Central memory CD8-positive, alpha-beta T cell (primary cell): Measurements from ENCODE around the gene ATP2A3.

ENCODE experiments used
- ATAC-seq: fragments of 150-1000 bp; cut with Tn5 transposase; replicated peaks from 2 replicates; pipeline ENCODE4 v1.10.0; 2022; ENCODE audit warnings: mild to moderate bottlenecking, moderate FRiP score, moderate number of reproducible peaks; ENCODE audit not compliant: poor library complexity, severe bottlenecking; ENCODE audit errors: extremely low read depth
- DNase-seq, 2 donors: peaks; one replicate each; pipeline ENCODE4 v3.0.0; 2021; ENCODE audit warnings: low spot score in 2 of 2
- H3K27ac Mint-ChIP-seq: one replicate; pipeline ENCODE4 v1.8.0; 2022; ENCODE audit warnings: low read depth, mild to moderate bottlenecking, moderate library complexity, mixed read lengths
- H3K27me3 Mint-ChIP-seq: one replicate; pipeline ENCODE4 v1.8.0; 2022; ENCODE audit warnings: mixed read lengths
- H3K36me3 Mint-ChIP-seq: one replicate; pipeline ENCODE4 v1.8.0; 2022; ENCODE audit warnings: mild to moderate bottlenecking, moderate library complexity, mixed read lengths; ENCODE audit not compliant: insufficient read depth
- H3K4me1 Mint-ChIP-seq: one replicate; pipeline ENCODE4 v1.8.0; 2022; ENCODE audit warnings: mixed read lengths
- H3K4me3 Mint-ChIP-seq: one replicate; pipeline ENCODE4 v1.8.0; 2022; ENCODE audit warnings: mild to moderate bottlenecking, moderate library complexity, mixed read lengths
- H3K9me3 Mint-ChIP-seq: one replicate; pipeline ENCODE4 v1.8.0; 2022; ENCODE audit warnings: mixed read lengths

Gene ATP2A3

DNA sequence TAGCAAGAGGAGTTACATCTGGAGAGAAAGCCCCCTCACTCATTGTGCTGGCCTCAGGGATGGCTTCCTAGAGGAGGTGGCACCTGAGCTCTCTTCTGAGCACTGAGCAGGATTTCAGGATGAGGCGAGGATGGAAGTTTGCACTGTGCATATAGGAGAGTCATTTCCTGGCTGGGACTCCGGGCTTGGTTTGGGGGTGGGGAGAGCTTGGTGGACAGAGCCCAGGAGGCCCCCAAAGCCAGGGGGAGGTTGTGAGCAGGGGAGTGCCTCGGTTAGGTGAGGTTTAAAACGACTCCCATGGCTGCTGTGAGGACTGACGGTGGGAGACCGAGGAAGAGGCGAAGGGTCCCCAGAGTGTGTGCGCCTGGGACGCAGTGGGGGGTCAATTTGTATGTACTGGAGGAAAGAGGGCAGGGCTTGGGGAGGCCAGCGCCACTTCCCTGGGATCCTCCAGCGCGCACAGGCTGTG lies 72.6 kb downstream of the ATP2A3 start:
- Mint-ChIP-seq H3K9me3 (no peaks in the 10 kb centered on the region), H3K27ac (peak overlapping the region; percentile 27), H3K4me1 (peaks cover 40% of the 10 kb centered on the region), H3K36me3 (peaks cover 11% of the 10 kb centered on the region), H3K27me3 (no peaks in the 10 kb centered on the region), H3K4me3 (peak overlapping the region; percentile 81)
- DNase-seq: no peak
- no peak for ATAC-seq

DNA sequence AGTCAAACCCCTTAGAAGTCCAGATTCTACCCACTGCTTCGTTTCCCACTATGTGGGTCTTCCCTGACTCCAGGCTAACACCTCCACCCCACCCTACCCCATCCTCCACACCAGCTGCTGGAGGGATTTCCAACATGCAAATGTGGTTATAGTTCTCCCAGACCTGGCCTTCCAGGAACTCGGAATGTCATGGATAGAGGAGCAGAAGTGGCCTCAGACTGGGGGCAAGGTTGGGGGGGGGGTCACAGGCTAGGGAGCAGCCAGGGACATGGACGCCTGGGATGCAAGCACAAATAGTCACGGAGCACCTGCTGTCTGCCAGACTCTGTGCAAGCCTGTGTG lies 73.4 kb downstream of the ATP2A3 start:
- peaks cover 45% of the 10 kb centered on the region for H3K4me1 Mint-ChIP-seq
- ATAC-seq (no peak), DNase-seq (no peak)
- H3K4me3 Mint-ChIP-seq: peak overlapping the region; percentile 81
- H3K36me3 Mint-ChIP-seq: peaks cover 11% of the 10 kb centered on the region
- H3K27me3 Mint-ChIP-seq: no peaks in the 10 kb centered on the region
- H3K27ac Mint-ChIP-seq: no peak overlapping the region
- no peaks in the 10 kb centered on the region for H3K9me3 Mint-ChIP-seq

DNA sequence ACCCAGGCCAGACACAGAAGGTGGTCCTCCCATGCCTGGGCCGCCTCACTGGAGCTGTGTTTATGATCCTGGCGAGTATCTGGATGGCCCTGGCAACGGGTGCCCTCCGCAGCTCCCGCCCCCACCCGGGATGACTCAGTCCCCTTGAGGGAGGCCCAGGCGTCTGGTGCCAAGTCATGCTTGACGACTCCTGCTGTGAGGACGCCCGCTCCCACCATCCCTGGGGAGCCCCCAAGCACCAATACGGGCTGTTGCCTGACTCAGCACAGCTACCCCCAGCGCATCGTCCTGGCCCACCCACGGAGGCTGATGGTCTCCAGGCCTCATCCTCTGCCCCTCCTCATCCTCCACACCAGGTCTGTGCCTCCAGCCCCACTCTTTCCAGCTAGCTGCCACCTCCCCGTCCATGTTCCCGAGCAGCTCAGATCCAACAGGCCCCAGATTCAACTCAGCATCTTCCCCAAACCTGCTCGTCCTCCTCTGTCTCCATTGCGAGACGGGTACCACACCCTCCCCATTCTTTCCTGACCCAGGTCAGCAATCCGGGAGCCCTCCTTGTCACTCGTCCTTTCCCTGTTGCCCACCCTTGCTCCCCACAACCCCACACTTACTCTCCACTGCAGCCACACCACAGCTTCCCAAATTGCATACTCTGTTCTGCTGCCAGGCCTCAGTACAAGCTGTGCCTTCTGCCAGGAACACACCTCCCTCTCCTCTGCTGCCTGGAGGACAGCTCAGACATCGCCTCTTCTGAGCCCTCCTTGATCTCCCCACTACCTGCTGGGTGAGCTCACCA lies 74.0 kb downstream of the ATP2A3 start:
- peaks cover 45% of the 10 kb centered on the region for H3K4me1 Mint-ChIP-seq
- ATAC-seq (no peak), DNase-seq (no peak)
- no peaks in the 10 kb centered on the region for H3K9me3 Mint-ChIP-seq
- H3K27me3 Mint-ChIP-seq: no peaks in the 10 kb centered on the region
- H3K36me3 Mint-ChIP-seq: peaks cover 11% of the 10 kb centered on the region
- H3K27ac Mint-ChIP-seq: no peak overlapping the region
- no peak overlapping the region for H3K4me3 Mint-ChIP-seq

DNA sequence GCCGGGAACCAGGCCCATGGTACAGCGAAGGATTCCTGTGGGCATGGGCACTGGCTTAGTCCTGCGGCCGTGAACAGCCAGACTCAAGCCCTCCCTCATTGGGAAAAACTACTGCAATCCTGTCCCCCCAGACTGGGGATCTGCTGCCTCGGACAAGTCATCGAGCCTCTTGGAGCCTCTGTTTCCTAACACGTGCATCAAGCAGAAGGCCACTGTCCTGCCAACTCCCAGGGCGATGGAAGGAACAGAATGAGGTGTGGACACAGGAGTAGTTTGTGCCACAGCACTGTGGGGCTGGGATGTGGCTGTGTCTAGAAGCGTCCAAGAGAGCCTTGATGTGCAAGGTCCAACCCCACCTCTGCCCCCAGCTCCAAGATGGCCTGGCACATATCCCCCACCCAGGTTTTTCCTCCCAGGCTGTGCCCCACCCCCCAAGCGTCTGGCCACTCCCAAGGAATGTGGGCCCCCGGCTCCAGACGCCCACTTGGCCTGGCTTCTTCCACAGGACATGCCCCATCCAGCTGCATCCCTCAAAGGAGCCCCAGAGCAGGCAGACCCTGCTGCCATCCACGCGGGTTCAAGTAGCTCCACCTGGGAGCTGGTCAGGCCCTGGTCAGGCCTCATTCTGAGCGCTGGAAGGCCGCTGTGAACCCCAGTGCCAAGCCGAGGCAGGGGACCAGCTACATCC lies 74.8 kb downstream of the ATP2A3 start:
- no peak overlapping the region for H3K4me3 Mint-ChIP-seq
- DNase-seq (no peak), ATAC-seq (no peak)
- H3K36me3 Mint-ChIP-seq: peaks cover 11% of the 10 kb centered on the region
- H3K27ac Mint-ChIP-seq: no peak overlapping the region
- no peaks in the 10 kb centered on the region for H3K27me3 Mint-ChIP-seq
- peaks cover 45% of the 10 kb centered on the region for H3K4me1 Mint-ChIP-seq
- H3K9me3 Mint-ChIP-seq: no peaks in the 10 kb centered on the region

DNA sequence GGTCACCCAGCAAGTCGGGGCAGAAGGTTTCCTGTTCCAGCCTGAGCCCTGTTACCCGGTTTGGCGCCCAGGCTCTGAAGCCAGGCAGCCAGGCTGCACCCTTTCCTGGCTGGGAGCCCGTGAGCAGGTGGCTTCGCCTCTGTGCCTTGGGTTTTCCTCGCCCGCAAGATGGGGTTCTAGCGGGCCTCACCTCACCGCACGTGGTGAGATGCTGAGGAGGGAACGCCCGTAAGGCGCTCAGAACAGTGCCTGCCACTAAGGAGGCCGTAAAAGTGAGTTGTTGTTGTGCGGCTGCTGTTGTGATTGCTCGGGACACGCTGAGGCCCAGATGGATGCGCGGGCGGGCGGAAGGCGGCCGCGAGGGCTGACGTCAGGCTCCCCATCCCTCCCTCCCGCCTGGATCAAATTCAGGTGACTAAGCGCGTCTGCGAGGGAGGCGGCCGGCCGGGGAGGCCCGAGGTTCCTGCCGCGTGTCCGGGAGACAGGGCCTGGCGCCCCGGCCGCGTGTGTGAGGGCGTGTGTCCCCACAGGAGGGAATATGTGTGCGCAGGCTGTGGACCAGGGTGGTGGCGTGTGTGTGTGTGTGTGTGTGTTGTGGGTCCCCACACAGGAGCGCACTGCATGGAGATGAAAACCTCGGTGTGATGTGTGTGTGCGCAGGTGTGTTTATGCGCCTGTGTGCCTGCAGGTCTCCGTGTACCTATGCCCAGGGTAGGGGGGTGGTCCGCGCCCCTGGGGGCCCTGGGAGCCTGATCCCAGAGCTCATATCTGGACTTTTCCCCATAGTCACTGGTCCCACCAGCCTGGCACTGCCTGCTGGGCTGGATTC lies 75.7 kb downstream of the ATP2A3 start:
- H3K4me1 Mint-ChIP-seq: peaks cover 40% of the 10 kb centered on the region
- no peaks in the 10 kb centered on the region for H3K9me3 Mint-ChIP-seq
- no peaks in the 10 kb centered on the region for H3K27me3 Mint-ChIP-seq
- peaks cover 8% of the 10 kb centered on the region for H3K36me3 Mint-ChIP-seq
- DNase-seq (no peak), ATAC-seq (no peak)
- H3K27ac Mint-ChIP-seq: no peak overlapping the region
- no peak overlapping the region for H3K4me3 Mint-ChIP-seq

DNA sequence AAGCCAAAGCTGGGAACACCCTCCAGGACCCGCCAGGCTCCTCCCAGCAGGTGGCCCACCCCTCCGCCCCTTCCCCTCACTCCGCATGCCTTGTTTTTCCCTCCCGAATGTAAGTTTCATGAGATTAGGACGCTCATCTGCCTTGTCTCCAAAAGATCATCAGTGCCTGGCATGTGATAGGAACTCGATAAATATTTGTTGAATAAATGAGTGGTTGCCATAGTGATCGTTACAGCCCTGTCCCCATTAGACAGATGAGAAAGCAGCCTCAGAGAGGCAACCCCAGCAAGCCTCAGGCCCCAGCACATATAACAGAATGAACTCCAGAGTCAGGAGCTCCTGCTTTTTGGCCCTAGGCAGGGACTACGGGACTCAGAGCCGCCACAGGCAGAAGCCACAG lies 76.4 kb downstream of the ATP2A3 start:
- no peaks in the 10 kb centered on the region for H3K9me3 Mint-ChIP-seq
- no peak for ATAC-seq
- peaks cover 36% of the 10 kb centered on the region for H3K4me1 Mint-ChIP-seq
- no peak overlapping the region for H3K4me3 Mint-ChIP-seq
- DNase-seq: no peak
- H3K27ac Mint-ChIP-seq: no peak overlapping the region
- no peaks in the 10 kb centered on the region for H3K27me3 Mint-ChIP-seq
- peaks cover 6% of the 10 kb centered on the region for H3K36me3 Mint-ChIP-seq

DNA sequence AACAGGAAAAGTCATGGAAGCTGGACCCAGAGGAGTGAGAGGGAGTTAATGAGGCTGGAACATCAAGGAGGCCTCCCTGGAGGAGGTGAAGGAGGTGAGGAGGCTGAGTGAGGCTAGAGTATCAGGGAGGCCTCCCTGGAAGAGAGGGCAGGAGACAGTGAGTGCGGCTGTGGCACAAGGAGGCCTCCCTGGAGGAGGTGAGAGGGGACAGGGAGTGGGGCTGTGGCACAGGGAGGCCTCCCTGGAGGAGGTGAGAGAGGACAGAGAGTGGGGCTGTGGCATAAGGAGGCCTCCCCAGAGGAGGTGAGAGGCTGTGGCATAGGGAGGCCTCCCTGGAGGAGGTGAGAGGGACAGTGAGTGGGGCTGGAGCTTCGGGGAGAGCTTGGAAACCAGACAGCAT lies 76.8 kb downstream of the ATP2A3 start:
- no peak overlapping the region for H3K4me3 Mint-ChIP-seq

DNA sequence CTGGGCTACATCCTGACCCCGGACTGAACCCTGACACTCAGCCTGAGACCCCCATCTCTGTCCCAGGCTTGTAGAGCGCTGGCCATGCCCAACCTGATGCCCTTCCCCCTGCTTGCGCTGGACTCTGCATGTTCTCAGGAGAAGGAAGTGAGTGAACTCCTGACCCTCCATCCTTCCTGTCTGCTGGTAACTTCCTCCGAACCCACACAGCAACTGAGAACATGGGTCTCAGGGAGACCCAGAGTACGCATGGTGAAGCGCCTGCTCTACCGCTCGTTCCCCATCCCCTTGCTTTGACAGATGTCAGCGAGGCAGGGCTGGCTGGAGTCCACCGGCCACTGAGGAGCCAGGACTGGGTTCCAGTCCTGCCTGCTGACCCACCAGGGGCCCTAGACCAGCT lies 77.5 kb downstream of the ATP2A3 start:
- Mint-ChIP-seq H3K9me3 (no peaks in the 10 kb centered on the region), H3K36me3 (peaks cover 4% of the 10 kb centered on the region), H3K27me3 (no peaks in the 10 kb centered on the region), H3K4me3 (peak overlapping the region; percentile 31), H3K27ac (no peak overlapping the region), H3K4me1 (peaks cover 30% of the 10 kb centered on the region)
- ATAC-seq (no peak), DNase-seq (no peak)

More for the DNA sequence above, 76.8 kb downstream of the ATP2A3 start:
- peaks cover 36% of the 10 kb centered on the region for H3K4me1 Mint-ChIP-seq
- no peak for DNase-seq
- no peaks in the 10 kb centered on the region for H3K9me3 Mint-ChIP-seq
- no peaks in the 10 kb centered on the region for H3K27me3 Mint-ChIP-seq
- no peak overlapping the region for H3K27ac Mint-ChIP-seq
- peaks cover 6% of the 10 kb centered on the region for H3K36me3 Mint-ChIP-seq
- no peak for ATAC-seq

DNA sequence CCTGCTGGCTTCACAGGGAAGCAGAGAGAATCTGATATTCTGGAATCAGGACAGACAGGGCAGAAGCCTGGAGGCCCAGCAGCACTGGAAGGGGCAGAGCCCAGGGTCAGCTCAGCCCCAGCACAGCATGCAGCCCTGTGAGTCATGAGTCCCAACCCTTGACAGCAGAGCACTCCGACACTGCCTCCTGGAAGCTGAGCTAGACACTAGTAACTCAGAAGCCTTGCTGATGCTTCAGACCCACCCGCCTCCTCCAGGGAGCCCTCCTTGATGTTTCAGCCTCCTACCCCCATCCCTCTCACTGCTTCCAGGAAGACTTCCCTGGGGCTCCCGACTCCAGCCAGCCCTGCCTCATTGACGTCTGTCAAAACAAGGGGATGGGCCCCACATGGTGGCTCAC lies 78.3 kb downstream of the ATP2A3 start:
- Mint-ChIP-seq H3K9me3 (no peaks in the 10 kb centered on the region), H3K4me1 (peaks cover 22% of the 10 kb centered on the region), H3K4me3 (no peak overlapping the region), H3K27me3 (no peaks in the 10 kb centered on the region), H3K27ac (no peak overlapping the region), H3K36me3 (peaks cover 4% of the 10 kb centered on the region)
- no peak for ATAC-seq
- DNase-seq: no peak

DNA sequence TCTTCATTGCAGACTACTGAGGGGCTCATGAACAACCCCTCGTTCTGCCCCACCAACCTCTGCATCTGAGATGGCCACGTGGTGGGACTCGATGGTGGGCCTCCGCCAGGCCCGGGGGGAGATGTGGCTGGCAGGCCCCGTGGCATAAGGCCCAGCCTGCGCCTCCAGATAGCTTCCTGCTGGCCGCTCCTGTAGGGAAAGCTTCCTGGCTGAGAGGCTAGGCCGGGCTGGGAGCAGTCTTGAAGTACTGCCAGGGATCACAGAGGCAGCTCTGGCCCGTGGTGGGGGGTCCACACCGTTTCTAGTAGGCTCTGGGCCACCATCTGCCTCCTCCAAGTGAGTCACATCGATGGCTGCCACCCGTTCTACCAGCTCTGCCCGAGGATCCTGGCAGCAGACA lies 79.0 kb downstream of the ATP2A3 start:
- Mint-ChIP-seq H3K4me1 (peaks cover 22% of the 10 kb centered on the region), H3K36me3 (peaks cover 4% of the 10 kb centered on the region), H3K27ac (no peak overlapping the region), H3K27me3 (no peaks in the 10 kb centered on the region), H3K9me3 (no peaks in the 10 kb centered on the region), H3K4me3 (no peak overlapping the region)
- ATAC-seq (no peak), DNase-seq (no peak)

DNA sequence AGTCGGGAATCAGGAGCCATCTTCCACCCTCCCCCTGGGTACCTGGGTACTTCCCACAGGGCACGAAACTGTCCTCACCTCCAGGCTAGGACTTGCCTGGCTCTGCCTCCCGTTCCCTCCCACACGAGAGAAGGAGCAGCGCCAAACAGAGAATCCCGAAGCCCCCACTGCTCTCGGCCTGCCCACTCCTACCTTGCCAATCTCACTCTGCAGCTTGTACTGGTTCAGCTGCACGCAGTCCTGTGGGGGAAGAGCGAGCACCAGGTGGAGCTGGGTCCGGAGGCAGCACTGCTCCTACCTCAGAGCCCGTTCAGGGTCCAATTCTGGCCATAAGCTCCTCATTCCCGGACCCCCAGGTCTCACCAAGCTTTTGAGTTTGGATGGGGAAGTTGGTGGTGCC lies 80.0 kb downstream of the ATP2A3 start:
- no peak overlapping the region for H3K27ac Mint-ChIP-seq
- H3K36me3 Mint-ChIP-seq: peaks cover 4% of the 10 kb centered on the region
- no peak overlapping the region for H3K4me3 Mint-ChIP-seq
- no peaks in the 10 kb centered on the region for H3K9me3 Mint-ChIP-seq
- H3K4me1 Mint-ChIP-seq: peaks cover 22% of the 10 kb centered on the region
- ATAC-seq: no peak
- DNase-seq: no peak
- no peaks in the 10 kb centered on the region for H3K27me3 Mint-ChIP-seq

DNA sequence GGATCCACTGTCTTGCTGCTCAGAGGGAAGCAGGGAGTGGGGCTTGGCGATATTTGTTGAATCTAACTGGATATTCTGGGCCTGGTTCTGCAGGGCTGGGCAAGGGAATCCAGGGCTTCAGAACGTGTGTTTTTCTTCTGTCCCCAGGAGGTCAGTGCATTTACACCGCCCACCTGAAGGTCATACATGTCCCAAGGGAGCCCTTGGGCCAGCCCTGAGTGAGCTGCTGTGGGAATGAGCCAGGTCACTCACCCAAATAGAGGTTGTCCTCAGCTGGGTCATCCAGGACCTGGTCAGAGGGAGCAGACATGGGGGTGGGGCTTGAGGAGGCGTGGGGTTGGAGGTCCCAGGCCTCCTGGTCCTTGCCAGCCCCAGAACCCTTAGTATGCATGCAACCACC lies 82.0 kb downstream of the ATP2A3 start:
- ATAC-seq (no peak), DNase-seq (no peak)
- Mint-ChIP-seq H3K4me3 (no peak overlapping the region), H3K36me3 (peaks cover 2% of the 10 kb centered on the region), H3K27ac (no peak overlapping the region), H3K9me3 (no peaks in the 10 kb centered on the region), H3K27me3 (no peaks in the 10 kb centered on the region), H3K4me1 (peaks cover 11% of the 10 kb centered on the region)
